Germinal center (tissue), 1 donor: ENCODE measurements around the gene HOXA5.

Experiments used
- DNase-seq: peaks from one replicate; pipeline ENCODE4 v3.0.0; 2012; ENCODE audit warnings: mixed read lengths, low spot score

The HOXA5 gene

DNA sequence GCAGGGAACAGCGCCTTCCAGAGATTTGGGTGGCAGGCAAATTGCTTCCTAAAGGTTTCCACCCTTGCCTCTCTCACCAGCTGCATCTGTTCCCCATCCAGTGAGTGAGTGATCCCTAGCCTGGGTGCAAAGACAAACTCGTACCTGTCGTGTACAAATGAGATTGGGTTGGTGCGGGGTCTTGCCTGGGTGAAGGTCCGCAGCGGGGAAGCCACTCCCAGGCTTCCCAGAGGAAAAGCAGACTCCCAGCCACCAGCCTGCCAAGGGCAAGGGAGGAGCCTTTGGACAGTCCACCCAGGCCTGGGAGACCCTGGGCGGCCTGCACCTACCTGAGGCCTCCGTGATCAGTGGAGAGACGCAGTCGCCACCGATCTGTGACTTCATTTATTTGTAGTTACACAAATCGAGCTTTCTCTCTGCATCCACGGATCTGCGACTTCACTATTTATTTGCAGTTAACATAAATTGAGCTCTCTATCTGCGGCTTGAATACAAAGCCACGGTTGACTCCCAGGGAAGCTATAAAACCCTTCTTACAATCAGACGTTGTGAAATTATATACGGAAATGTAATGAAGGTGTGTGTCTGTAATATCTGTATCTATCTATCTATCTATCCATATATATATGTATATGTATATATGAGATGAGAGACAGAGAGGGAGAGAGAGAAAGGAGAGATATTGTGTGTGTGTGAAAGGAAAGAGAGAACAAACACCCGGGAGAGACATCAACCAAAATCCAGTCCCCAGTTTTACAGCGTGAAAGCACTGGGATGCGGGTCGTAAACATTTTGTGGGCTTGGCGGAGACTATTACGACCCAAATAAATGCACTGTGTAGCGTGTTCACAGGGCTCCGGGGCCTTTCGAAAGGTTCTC, 16.0 kb upstream of the HOXA5 start:
- no peak for DNase-seq

DNA sequence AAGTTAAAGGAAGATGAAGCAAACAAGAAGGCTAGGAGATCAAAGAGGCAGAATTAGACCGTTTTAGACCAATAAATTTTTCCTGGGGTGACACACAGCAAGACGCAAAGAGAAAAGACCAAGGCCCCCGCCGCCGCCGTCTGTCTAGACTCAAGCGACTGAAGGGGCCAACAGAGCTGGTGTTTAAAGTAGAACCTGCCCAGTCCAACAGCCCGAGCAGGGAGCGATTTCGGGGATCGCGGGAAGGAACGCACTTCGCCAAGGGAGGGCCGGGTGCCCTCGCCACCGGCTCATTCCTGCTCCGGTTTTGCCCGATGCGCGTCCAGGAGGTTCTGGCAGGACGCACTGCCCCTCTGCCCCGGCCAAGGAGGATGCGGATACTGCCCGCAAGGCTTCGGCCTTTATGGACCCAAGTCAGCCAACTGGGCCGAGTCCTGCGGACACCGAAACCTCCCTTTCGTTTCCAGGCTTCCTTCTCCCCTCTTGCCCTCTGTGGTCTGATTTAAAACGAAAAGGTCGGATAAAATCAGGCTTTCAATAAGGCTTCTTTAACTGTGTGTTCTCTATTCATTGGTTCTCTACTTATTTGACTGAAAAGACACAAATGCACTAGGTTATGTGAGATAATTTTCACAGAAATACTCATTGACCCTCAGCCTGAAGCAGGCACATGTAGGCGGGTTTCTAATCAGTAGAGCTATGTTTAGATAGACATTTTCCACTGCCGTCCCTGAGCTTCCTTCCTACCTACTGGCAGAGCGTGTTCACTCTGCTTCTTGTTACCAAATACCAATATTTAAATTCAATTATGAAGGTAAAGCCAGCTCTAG, 15.2 kb upstream of the HOXA5 start:
- no peak for DNase-seq

DNA sequence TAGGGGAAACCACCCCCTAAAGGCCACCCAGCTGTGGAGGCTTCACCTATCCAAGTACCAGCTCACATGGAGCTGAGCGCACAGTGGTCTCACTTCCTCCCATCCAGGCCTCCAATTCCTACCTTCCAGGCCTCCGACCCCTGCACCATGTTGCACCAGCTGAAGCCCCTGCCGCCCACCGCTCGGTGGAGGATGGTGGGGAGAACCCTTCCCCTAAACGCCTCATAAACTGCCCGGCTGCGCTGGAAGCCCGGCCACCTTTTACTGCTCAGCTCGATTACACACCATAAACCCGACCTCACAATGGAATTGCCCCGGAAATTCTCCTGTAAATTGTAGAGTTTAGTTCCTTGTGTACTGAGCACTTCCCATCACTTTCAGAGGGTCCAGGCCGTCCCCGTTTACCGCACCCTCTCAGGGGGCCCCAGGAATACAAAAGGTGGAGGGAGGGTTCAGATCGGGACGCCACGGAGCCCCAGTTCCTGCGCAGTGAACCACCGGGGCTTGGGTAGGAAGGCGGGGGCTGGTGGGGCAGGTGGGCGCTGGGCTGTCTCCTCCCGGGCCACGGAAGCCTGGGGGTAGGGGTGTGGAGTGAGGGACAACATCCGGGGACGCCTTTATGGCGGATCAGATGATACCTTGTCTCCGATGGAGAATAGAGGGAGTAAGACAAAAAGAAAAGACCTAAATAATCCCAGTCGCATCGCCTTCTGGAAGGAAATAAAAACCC, 14.4 kb upstream of the HOXA5 start:
- DNase-seq: no peak

GRCh38 chr7:27156916-27157701, 13.6 kb upstream of the HOXA5 start:
- DNase-seq: no peak

- DNase-seq: no peak
Measured at GRCh38 chr7:27156508-27156898, 13.0 kb upstream of the HOXA5 start, which contains the start of gene HOXA7. TSS of gene HOXA7 (minus strand) at chr7:27156675. CDS start at chr7:27156545, 130 bp downstream.

DNA sequence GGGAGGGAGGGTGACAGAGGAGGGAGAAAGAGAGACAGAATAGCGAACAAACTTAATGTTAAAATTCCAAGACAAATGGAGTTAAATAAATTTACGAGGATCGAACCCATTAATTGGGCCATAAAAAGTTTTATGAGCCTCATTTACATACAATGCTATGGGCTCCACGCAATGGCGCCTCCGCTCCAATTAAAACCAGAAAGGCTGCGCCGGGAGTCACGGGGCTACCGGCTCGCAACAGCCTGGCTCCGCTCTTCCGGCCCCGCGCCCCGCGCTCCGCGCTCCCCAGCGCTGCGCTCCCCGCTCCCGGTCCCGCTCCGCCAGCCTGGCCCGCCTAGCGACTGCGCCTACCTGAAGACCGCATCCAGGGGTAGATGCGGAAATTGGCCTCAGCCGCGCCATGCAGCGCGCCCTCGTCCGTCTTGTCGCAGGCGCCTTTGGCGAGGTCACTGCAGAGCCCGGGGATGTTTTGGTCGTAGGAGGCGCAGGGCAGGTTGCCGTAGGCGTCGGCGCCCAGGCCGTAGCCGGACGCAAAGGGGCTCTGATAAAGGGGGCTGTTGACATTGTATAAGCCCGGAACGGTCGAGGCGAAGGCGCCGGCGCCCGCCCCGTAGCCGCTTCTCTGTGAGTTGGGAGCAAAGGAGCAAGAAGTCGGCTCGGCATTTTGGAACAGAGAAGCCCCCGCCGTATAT, 12.5 kb upstream of the HOXA5 start:
- DNase-seq: no peak

GRCh38 chr7:27154901-27155815, 11.7 kb upstream of the HOXA5 start:
- no peak for DNase-seq

DNA sequence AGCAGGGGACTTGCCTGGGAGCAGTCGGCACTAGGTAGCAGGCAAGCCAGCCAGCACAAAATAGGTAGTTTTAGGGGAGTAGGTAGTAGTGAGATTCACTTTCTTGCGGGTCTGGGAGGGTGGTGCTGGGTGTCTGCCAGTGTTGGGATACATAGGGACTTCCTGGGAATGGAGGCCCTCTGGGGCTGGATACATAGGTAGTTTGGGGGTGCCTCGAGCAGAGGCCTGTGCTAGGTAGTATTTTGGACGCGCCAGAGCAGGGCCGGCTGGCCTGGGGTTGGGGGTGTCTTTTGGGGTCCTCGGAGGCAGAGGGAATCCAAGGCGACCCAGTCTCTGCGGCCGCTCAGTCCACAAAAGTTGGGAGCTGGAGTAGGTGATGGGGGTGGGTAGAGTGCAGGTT, 10.9 kb upstream of the HOXA5 start:
- no peak for DNase-seq

DNA sequence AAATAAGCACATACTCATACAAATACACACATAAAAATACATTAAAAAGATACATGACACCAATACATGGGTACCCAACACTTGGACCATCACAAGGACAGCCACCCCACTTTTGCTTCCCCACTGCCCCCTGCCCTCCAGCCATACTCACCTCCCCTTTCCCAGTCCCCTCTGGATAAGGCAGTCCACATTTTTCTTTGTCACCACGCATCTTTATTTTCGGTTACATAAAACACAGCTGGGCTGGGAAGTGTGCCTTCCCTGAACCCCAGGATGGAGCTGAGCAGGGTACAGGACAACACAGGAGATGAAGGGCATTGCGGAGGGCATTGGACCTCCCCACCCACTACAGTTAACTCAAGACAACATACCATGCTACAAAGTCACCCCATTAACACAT, 10.0 kb upstream of the HOXA5 start:
- DNase-seq: no peak

- no peak for DNase-seq
Measured at GRCh38 chr7:27152816-27153442, 9.4 kb upstream of the HOXA5 start.

DNA sequence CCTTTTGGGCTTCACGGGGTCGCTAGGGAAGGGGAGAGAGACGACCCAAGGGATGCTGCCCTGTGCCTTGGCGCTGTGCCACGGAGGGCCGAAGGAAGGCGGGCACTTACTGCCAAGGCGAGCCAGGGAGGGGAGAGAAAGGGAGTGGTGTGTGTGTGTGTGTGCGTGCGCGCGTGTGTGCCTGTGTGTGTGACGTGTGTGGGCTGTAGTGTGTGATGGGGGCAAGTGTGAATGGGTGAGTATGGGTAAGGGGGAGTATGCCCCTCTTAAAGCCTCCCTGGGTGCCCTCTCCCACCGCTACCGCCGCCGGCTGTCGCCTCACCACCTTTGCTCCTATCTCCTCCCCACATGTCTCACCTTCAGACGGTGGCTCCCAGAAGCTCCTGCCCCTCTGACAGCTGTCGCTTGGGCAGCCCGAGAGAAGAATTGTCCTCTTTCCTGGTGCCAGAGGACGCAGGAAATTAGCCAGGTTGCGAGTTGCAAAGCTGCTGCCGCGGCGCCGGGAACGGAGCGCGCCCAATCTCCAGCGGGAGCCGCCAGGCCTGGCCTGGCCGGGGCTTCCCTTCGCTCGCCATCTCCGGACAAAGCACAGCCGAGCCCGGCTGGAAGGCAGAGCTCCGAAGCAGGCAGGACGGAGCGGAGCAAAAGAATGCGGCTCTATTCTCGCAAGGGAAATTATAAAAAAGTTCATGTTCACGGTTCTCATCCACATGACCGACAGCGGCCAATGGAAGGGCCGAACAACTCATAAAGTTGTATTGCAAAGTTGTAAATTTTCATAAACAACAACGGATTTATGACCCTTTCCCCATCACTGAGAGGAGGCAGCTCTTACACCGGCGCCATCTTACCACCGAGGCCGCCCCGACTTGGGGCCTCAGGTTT, 8.7 kb upstream of the HOXA5 start, which contains the start of gene HOXA3:
Gene HOXA3 (minus strand): TSS at position 653 of the 885 bp plus-strand sequence. CDS start 41,943 bp downstream, outside the sequence.
- no peak for DNase-seq

- DNase-seq: no peak
Measured at GRCh38 chr7:27151341-27151930, 8.0 kb upstream of the HOXA5 start.

GRCh38 chr7:27150568-27151340, 7.3 kb upstream of the HOXA5 start:
- DNase-seq: peak; percentile 88

GRCh38 chr7:27149842-27150567, 6.5 kb upstream of the HOXA5 start:
- DNase-seq: no peak

DNA sequence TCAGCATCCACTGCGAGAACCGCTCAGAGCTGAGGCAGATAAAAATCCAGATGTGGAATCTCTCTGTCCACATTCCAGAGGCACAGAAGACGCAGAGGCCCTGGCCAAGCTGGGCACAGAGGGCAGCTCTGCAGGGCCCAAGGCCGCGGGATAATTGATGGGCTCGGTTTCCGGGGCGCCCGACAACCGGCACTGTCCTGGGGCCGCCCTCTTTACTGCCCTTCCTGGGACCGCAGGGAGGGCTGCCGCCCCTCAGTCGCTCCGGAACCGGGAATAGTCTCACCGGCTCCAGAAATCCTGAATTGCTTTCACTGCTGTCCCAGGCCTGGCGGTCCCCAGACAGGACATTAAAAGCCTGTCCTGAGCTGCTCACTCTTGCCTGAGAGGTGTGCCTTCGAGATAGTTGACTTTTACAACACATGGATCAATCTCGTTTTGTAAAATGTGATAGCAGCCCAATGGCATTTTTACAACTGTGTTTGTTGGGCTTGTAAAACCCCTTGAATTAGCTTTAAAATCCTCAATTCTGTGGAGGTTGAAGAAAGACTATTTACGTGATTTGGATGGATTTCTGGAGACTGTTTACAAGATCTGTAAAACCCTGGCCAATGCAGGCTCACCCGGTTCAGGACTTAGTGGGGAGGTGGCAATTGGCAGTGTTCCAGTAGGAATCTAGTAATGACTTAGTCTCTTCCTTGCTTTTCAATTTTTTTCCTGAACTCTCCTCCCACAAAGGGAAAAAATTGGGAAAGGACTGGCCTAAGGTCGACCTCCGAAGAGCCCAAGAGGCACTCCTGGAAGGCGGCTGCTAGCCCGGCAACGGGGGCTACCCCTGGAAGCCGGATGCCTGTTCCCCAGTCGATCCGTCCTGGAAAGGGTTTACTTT, 5.5 kb upstream of the HOXA5 start:
- no peak for DNase-seq
